Upper lobe of left lung (tissue), 4 donors: ENCODE results near the gene APBA3.

ENCODE experiments used
- CTCF ChIP-seq, 6 experiments: fragments of 450-650 bp in 4 of 6; fragments of 200-600 bp in 2 of 6; sonication (generic) in 2 of 6; IDR thresholded peaks; one replicate each; pipeline ENCODE4 v1.5.1; 2016 to 2019; ENCODE audit warnings: antibody characterized with exemption in 6 of 6
- EP300 ChIP-seq, 4 donors: sonication (generic); formaldehyde crosslinking; IDR thresholded peaks; one replicate each; pipeline ENCODE4 v1.5.1; 2017; ENCODE audit warnings: antibody characterized with exemption in 4 of 4, control low read depth in 2 of 4
- POLR2A ChIP-seq, 4 donors: fragments of 450-650 bp; IDR thresholded peaks; one replicate each; pipeline ENCODE4 v1.5.1; 2016 to 2017; ENCODE audit warnings: antibody characterized with exemption in 4 of 4, mild to moderate bottlenecking in 2 of 4

- no peak for TF ChIP-seq POLR2A (IDR thresholded peaks at IDR 0.05)
- TF ChIP-seq CTCF (IDR thresholded peaks at IDR 0.05): no peak
- no peak for TF ChIP-seq EP300 (IDR thresholded peaks at IDR 0.05)
Observed at GRCh38 chr19:3788996-3789778, 27.7 kb upstream of the APBA3 start.
